DMS79 treated with DMSO at 0.1 percent for 48 hours (cell line): ENCODE data around the gene CCR5AS.
"Not testable (repeated sequence)": the region's sequence is repeated elsewhere in the genome, so short reads cannot be mapped to it uniquely, and the experiment has no call there.

Experiments
- DNase-seq: peaks from one replicate; lab custom pipeline; 2025; lab: John Stamatoyannopoulos, UW

CCR5AS gene

DNA sequence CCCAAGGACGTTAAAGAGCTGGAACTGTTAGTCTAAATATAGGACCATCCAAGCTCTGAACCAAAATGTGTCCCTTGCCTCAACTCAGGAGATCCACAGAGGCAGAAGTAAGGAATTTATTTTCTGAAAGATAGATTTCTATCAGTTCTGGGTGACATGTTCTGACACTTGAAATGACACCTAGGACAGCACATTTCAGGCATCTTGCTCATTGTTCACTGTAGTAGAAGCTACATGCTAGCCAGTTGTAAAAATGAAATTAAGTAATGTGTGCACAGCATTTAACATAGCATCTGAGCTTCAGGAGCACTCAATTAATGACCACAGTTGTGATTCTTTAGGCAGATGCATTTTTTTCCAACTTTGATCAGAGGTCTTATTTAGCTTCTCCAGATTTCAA lies 52.4 kb downstream of the CCR5AS start:
- DNase-seq, result no peak

DNA sequence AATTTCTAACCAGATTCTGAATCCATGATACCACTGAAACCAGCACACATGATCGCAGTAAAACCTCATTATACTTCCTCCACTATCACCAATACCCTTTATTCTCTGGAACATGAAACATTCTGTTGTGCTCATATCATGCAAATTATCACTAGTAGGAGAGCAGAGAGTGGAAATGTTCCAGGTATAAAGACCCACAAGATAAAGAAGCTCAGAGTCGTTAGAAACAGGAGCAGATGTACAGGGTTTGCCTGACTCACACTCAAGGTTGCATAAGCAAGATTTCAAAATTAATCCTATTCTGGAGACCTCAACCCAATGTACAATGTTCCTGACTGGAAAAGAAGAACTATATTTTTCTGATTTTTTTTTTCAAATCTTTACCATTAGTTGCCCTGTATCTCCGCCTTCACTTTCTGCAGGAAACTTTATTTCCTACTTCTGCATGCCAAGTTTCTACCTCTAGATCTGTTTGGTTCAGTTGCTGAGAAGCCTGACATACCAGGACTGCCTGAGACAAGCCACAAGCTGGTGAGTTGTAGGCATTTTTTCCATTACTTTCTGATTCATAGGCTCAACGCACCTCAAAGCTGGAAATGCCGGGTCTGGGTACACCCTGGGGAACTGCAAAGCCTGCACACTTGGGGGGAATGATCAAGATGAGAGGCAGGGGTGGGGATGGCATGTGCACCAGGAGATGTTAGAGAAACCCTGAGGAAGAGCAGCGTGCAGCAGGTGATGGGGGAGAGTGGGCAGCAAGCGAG lies 53.0 kb downstream of the CCR5AS start, which contains the start of gene CCR2:
CCR2 (plus strand) TSS at position 465 of the 764 bp plus-strand sequence. CDS start 3,417 bp downstream, outside the sequence.
- no peak for DNase-seq

- DNase-seq, result no peak
Measured at GRCh38 chr3:46353090-46353489, 53.8 kb downstream of the CCR5AS start.

DNA sequence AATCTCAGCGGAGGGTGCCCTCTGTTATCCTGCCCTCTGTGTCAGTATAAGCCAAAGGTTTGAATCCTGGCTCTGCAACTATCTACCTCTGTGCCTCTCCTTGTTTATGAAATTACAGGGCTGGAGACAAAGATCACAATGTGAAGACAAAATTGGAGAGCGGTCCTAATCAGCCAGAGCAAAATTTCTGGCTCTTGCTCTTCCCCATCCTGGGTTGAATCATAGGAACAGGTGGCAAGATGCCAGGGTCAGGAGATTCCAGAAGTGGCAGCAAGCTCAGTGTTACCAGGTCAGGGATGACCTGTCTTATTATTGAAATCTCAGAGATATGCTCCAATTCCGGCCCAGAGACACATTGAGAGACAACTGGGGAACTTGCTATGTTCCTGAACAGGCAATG lies 55.2 kb downstream of the CCR5AS start:
- no peak for DNase-seq

DNA sequence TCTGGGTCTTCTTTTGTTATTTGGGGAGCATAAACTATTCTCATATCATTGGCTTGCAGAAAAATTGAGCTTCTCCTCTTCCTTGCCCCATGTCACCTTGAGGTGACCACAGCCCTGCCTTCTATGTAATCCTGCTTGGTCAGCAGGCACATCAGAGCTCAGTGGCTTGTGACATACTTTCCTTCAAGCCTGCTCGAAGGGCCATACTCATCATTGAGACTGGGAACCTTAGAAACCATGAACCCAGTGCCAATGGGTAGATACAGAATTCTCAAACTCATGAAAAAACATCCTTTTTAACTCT lies 56.7 kb downstream of the CCR5AS start:
- DNase-seq, result no peak

- no peak for DNase-seq
Measured at GRCh38 chr3:46349484-46350261, 57.2 kb downstream of the CCR5AS start.

DNA sequence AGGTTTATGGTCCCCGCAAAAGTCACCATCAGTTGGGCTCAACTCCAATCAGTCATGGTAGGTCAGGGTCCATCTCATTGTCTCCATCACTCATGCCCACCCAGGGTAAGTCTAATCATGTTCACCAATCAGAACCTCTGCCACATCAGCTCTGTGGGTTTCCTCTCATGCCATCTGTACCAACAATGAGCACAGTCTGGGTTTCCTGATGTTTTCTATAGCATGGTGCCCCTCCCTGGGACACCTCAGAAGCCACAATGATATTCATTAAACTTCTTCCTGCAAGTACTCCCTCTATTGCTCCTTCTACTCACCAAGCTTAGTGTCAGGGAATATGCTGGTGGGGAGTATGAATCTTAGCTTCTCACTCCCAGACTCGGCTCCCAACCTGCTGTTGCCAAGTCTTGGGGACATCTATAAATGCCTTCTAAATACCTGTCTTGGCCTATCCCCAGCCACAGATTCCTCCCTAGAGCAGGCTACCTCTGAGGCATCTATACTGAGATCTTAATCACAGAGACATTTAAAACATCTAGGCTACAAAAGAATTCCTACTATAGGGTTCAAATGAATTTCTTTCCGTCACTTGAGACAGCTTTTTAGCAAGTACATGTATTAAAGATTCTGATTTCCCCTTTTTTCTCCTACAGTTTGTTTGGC lies 57.9 kb downstream of the CCR5AS start:
- DNase-seq, result no peak

GRCh38 chr3:46344476-46344875 lies 62.4 kb downstream of the CCR5AS start:
- DNase-seq, result no peak

DNA sequence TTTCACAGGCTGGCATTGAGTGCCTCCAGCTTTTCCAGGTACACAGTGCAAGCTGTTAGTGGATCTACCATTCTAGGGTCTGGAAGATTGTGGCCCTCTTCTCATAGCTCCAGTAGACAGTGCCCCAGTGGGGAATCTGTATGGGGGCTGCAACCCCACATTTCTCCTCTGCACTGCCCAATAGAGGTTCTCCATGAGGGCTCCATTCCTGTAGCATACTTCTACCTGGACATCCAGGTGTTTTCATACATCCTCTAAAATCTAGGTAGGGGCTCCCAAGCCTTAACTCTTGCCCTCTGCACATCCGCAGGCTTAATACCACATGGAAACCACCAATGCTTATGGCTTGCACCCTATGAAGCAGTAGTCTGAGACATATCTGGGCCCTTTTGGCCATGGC lies 68.0 kb downstream of the CCR5AS start:
- DNase-seq, result no peak

- DNase-seq, result no peak
Measured at GRCh38 chr3:46337911-46338310, 69.0 kb downstream of the CCR5AS start.

DNA sequence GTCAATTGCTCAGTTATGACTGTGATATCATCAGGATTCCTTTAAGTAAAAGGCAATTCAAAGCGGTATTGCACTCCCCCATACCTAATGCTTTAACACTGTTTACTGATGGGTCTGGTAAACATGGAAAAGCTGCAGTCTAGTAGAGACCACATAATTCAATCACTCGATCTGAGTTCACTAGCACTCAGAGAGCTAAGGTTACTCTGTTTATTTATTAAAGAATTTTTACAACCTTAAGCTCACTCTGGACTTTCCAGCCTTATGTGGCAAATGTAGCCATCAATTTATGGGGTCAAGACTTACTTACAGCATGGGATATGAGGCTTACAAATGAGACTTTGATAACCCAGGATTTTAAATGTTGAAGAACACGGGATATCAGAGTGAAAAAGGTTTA lies 71.3 kb downstream of the CCR5AS start:
- no peak for DNase-seq

GRCh38 chr3:46334741-46335478 lies 72.0 kb downstream of the CCR5AS start:
- DNase-seq, result no peak

DNA sequence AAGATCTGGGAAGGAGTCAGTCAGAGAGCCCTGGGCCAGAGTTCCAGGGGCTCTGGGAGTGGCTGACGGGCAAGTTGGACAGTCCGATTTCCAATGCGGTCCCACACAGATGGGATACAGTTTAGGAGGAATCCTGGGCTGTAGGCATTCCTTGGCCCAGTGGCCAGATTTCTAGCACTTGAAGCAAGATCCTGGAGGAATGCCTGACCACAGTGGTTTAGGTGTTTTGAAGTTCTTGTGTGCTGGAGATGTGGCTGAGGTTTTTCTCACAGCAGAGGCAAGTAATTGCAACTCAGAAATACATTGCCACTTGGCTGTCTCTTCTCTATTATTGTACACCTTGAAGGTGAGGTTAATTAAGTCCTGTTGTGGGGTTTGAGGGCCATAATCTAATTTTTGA lies 76.2 kb downstream of the CCR5AS start:
- DNase-seq, result not testable (repeated sequence)

DNA sequence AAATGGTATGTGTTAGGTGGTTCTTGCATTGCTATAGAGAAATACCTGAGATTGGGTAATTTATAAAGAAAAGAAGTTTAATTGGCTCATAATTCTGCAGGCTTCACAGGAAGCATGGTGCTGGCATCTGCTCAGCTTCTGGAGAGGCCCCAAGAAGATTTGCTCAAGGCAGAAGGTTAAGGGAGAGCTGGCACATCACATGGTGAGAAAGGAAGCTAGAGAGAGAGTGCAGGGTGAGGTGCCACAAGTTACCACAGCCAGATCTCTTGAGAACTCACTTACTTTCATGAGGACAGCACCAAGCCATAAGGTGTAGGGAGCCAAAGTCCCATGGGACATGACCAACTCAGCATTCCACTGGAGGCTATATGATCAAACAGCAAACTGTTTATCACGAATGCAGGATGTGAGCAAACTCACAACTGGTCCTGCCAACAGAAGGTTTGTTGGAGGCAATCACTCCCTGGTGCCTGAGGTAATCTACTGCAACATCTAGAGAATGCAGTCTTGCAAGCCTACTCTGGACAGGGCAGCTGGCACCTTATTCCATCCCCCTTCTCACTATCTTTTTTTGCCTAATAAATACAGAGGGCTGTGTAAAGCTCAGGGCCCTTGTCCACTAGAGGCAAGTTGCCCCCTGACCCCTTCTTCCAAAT lies 81.1 kb downstream of the CCR5AS start:
- no peak for DNase-seq

- DNase-seq, result no peak
Measured at GRCh38 chr3:46324036-46324435, 82.8 kb downstream of the CCR5AS start.

DNA sequence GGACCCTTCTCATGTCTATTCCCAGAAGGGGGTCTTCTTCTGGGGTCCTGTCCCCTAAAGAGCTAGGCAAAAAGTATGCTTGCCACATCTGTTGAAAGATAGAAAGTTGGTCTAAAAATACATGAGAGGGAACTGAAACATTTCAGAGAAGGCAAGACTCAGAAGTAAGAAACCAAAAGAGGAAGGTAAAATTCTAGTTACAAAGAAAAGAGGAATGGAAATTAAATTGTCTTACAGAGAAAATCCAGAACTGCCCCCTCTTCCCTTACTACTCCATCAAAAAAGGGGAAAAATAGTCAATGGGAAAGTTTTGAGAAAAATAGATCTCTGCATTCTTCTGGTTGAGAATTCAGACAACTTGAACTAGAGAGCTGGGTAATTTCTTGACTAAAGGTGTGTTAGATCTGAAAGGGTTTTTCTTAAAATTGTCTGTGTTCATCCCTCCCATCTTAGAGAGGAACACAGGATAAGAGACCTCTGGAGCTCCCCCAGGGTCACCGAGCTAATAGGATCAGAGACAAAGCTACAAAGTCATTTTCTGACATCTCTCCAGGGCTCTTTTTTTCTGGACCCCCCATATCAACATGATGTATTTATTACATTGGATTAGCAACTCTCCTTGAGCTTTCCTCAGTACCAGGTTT lies 85.3 kb downstream of the CCR5AS start:
- no peak for DNase-seq

DNA sequence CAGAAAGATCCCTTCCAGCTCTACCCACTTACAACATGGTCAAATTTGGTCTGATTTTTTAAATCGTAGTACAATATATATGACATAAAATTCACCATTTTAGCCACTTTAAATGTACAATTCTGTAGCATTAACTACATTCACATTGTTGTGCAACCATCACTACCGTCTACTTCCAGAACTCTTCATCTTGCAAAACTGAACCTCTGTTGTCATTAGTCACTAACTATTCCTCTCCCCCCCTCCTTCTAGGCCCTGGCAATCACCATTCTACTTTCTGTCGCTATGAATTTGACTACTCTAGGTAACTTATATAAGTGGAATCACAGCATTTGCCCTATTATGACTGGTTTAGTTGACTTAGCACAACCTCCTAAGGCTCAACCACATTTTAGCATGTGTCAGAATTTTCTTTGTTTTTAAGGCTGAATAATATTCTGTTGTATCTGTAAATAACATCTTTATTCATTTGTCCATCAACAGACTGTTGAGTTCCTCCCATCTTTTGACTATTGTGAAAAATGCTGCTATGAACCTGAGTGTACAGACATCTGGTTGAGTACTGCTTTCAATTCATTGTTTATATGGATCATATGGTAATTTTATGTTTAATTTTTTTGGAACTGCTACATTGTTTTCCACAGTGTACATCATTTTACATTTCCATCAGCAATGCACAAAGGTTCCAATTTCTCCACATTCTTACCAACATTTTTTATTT lies 88.5 kb downstream of the CCR5AS start:
- no peak for DNase-seq

DNA sequence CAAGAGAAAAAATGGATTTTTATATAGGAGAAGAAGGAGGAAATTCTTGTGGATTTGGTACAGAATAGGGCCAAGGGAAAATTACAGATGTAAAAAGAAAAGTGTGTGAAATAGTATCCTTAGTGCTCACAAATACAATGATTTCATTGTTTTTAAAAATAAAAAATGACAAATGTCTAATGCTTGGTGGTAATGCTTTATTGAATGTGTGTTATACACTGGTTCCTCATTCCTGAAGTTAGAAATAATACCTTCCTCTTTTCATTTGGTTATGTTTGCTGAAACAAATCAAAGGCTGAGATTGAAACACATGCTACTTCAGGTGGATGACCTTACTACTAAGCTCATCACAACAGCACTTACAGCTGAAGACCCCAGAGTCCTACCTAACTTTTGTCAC lies 90.7 kb downstream of the CCR5AS start:
- no peak for DNase-seq

DNA sequence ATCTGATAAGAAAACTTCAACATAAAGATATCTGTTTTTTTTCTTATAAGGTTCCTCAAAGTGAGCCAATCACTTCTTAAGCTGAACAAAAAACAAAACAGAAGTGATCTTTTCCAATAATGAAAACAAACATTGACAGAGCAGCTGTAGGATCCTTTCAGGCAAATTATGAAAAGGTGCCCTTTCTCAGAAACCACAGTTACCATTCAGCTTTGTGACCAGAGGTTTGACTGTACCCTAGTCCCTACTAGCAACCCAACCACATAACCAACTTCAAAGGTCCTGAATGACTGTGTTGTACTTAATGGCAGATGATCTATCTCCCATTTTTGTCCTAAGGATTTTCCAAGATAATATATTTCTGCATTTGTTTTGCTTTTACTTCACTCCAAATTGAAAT lies 92.3 kb downstream of the CCR5AS start:
- no peak for DNase-seq
